Fibroblast of the aortic adventitia (primary cell): ENCODE measurements around the gene TMF1. TPM values are rescaled to one million over a fixed set of nuclear protein-coding genes. Genes with fewer than 3 reads are reported as not detected.
A peak's percentile ranks its signal among the peaks of the same experiment; 100 is the strongest.

ENCODE experiments used
- DNase-seq: peaks from one replicate; pipeline ENCODE4 v3.0.0-alpha.2; 2010; ENCODE audit warnings: low read depth
- H3K4me3 ChIP-seq: 2 replicates; pipeline ENCODE4 v1.5.1; 2011; ENCODE audit warnings: low read depth, mild to moderate bottlenecking, control low read depth, low read length, moderate library complexity
- total RNA-seq: library from RNA; depleted of rRNA; stranded (reverse); fragments of >200 nt; gene quantifications from 2 replicates; pipeline ENCODE4 v1.2.3, GENCODE V29; 2012; ENCODE audit warnings: low replicate concordance
- TF ChIP-seq, protein P1 (sequence below): IDR thresholded peaks from 2 replicates; pipeline ENCODE4 v1.5.1; 2011; ENCODE audit warnings: mild to moderate bottlenecking, low read length, control low read depth, inconsistent platforms; ENCODE audit not compliant: insufficient read depth

The TMF1 gene
- total RNA-seq, 1 donor = 41.0 TPM

DNA sequence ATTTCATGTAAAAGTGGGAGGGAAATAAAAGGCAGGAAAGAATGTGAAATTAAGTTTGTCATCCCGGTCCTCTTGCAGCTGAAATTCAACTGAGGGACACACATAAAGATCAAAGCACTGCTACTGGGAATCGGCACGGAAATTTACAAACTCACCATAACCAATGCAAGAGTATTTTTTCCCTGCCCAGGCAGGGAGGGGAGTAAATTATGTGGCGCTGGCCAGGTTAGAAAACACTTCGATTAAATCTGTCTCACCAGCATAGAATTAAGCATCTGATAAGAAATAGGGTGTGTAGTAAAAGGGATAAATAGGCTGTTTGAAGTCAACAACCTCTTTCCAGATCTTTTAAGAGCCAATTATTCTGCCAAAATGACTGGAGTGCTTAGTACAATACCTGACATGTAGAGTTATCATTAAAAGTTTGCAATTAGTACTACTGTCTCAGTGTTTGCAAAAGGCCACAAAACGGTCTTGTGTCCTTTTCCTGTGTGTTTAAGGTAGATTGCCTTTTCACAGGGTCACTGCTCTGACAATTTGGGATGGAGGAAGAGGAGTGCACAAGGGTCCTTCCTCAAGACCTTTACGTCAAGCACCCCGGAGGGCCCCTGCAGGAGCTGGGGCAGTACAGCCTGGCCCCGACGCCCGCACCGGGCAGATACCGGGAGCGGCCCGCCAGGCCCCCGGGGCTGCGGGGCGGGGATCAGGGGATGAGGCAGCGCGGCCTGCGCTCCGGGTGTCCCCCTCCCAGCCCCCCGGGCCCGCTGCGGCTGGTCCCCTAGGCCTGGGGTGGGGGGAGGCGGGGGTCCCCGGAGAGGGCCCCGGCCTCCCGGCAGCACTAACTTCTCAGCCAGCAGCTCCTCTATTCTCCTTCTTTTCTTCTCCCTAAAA lies 27.4 kb upstream of the TMF1 start:
- DNase-seq = no peak

GRCh38 chr3:69072928-69073327 lies 20.8 kb upstream of the TMF1 start:
- TF ChIP-seq, protein P1, sequence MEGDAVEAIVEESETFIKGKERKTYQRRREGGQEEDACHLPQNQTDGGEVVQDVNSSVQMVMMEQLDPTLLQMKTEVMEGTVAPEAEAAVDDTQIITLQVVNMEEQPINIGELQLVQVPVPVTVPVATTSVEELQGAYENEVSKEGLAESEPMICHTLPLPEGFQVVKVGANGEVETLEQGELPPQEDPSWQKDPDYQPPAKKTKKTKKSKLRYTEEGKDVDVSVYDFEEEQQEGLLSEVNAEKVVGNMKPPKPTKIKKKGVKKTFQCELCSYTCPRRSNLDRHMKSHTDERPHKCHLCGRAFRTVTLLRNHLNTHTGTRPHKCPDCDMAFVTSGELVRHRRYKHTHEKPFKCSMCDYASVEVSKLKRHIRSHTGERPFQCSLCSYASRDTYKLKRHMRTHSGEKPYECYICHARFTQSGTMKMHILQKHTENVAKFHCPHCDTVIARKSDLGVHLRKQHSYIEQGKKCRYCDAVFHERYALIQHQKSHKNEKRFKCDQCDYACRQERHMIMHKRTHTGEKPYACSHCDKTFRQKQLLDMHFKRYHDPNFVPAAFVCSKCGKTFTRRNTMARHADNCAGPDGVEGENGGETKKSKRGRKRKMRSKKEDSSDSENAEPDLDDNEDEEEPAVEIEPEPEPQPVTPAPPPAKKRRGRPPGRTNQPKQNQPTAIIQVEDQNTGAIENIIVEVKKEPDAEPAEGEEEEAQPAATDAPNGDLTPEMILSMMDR = no peak
- DNase-seq = no peak
- no peak overlapping the region for H3K4me3 ChIP-seq

More for the DNA sequence above, 27.4 kb upstream of the TMF1 start:
- H3K4me3 ChIP-seq = peak overlapping the region; percentile 80
- TF ChIP-seq, protein P1 = no peak

DNA sequence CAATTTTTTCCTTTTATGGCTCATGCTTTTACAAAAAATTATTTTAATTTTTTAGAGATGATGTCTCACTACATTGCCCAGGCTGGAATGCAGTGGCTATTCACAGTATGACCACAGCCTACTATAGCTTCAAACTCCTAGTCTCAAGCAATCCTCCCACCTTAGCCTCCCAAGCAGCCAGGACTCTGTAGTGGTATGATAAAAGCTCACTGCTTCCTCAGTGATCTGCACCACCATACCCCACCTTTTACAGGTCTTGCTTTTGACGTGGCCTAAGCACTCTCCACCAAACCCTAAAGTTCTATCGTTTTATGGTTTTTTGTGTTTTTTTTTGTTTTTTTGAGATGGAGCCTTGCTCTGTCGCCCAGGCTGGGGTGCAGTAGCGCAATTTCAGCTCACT lies 14.0 kb upstream of the TMF1 start:
- TF ChIP-seq, protein P1 = no peak
- H3K4me3 ChIP-seq = no peak overlapping the region
- DNase-seq = no peak

- no peak for DNase-seq
- H3K4me3 ChIP-seq = no peak overlapping the region
- TF ChIP-seq, protein P1 = no peak
Observed at GRCh38 chr3:69065318-69065964, 13.3 kb upstream of the TMF1 start.

DNA sequence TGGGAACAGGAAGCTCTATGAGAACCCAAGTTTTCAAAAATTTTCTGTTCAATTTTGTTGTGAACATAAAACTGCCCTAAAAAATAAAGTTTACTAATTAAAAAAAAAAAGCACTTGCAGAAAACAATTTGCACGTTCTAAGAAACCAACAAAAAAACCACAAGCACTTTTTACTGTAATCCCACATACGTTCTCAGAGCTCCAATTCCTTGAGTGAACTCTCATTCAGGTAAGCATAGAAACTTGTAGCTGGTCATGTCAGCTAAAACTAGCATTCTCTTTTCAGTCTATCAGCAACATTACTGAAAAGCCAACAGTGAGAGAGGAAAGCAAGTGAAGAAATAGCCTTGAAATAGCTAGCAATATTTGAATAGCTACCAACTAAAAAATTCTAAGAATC lies 11.5 kb upstream of the TMF1 start:
- TF ChIP-seq, protein P1 = no peak
- no peak for DNase-seq
- H3K4me3 ChIP-seq = no peak overlapping the region

- TF ChIP-seq, protein P1 = no peak
- DNase-seq = no peak
Observed at GRCh38 chr3:69059688-69060087, 7.6 kb upstream of the TMF1 start.

More at GRCh38 chr3:69059688-69060087, 7.6 kb upstream of the TMF1 start:
- no peak overlapping the region for H3K4me3 ChIP-seq
